Sciatic nerve (tissue), 2 donors: Measurements from ENCODE around the gene RHEBL1. TPM values are rescaled to one million over a fixed set of nuclear protein-coding genes. Genes with fewer than 3 reads are reported as not detected.

Source experiments
- ATAC-seq: fragments of 200-7000 bp; cut with Tn5 transposase; one replicate; pipeline ENCODE4 v1.9.1; 2020; ENCODE audit warnings: mild to moderate bottlenecking, moderate library complexity
- DNase-seq: peaks from one replicate; pipeline ENCODE4 v3.0.0-alpha.2; 2020; ENCODE audit warnings: low spot score
- intact Hi-C: fragments of 100-400 bp; cut with DNase I; formaldehyde crosslinking; loops from one replicate; pipeline ENCODE4 v1.14.2; 2022
- total RNA-seq: library from RNA; stranded (reverse); fragmentation: NEBNext Ultra II Directional; extraction: Animal tissue kit (Norgen Biotek cat#: 25700); gene quantifications from one replicate; pipeline ENCODE4 v1.2.1, GENCODE V29; 2021
- donor health status: DM: no; HTN: no; CAD: no.
- donor health status: DM: no; HTN: no; CAD: no.

The RHEBL1 gene
- total RNA-seq, 1 donor from 2014 or later = 2.7 TPM

DNA sequence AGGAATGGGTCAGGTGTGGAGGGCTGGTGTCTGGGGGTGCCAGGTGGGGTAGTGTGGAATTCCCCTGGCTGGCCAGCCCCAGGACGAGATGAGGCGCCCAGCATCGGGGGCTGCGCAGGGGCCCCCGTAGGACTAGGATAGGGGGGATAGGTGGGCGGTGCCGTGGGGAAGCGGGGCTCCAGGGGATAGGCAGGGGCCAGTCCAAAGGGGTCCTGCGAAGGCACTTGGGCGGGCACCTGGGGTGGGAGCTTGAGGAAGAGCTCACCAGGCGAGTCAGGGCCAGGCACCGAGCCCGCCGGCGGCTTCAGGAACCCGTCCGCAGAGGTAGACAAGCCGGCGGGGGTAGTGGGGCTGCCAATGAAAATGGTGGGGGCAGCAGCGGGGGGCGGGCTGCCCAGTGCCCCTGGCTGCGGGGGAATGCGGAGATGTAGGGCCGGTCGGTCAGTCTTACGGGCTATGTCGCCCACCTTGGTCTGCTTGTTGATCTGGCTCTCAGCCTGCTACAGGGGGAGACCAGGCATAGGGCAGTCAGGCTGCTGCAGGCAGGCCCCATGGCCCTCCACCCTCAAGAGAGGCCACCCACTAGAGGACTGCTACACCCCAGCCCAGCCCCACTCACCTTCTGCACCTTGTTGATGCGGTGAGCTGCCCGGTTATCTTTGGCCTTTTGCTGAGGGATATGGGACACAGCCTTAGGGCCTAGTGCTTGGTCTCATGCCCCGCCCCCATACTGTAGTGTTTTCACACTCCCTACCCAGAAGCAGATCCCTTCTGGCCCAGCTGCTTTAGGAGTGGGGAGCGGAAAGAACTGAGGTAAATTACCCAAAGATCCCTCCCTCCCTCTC is 28.5 kb downstream of the RHEBL1 start:
- DNase-seq (no peak), ATAC-seq (no peak)
- intact Hi-C loops = no loop called here

DNA sequence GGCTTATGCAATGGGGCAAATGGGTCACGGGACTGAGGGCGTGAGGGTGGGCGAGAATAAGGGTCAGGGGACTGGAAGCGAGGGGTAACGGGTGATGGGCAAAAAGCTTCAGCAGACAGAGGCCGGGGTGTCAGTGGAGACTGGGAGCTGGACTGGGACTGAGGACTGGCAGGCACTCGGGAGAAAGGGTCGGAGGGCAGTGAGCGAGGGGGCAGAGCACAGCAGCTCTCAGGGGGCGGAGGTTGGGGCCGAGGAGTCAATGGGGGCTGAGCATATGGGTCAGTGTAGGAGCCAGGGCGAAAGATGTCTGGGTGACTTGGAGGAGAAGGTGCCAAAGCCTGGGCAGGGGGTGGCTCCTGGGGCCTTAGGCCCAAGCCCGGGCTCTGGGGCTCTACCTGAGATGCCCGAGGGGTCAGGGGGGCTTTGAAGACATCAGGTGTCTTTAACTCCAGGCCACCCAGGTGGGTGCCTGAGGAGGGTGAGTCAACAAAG is 29.4 kb downstream of the RHEBL1 start:
- DNase-seq (no peak), ATAC-seq (no peak)
- intact Hi-C loops = no loop called here

DNA sequence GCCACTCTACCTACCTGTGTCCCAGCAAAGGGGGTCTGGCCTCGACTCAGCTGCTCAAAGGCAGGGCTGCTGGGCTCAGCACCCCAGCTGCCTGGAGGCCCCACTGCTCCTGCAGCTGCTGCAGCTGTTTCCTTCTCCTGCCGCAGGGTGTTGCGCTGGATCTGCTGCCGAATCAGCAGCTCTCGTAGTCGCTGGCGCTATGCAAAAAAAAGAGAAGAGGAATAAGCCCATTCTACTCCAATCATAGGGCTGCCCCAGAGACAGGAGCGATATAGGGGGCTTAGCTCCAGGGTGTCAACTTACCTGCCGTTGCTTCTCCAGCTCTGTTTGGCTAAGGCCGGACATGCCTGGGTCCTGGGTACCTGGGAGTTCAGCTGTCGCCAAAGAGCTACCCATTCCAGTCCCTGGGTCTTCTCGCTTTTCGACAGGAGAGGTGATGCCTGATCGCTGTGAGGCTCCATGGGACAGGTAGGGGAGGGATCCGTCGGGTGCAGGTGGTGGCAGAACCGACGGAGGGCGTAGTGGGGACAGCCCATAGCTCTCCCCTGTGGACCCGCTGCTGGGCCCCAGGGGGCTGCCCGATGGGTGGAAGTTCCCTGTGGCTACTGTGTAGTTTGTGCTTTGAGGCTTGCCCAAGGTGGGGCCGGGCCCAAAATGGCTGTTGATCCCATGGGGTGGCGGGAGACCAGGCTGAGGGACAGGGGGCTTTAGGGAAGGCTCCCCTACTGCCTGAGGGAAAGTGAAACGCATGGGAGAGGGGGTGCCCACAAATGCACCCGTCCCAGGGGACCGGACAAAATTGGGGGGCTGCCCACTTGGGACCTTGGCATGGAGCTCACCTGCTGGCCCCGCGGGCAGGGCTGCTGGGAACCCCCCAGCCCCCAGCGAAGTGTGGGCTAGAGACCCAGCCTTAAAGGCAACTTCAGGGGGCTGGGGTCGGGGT is 30.1 kb downstream of the RHEBL1 start:
- DNase-seq (no peak), ATAC-seq (no peak)
- intact Hi-C loops = no loop called here

DNA sequence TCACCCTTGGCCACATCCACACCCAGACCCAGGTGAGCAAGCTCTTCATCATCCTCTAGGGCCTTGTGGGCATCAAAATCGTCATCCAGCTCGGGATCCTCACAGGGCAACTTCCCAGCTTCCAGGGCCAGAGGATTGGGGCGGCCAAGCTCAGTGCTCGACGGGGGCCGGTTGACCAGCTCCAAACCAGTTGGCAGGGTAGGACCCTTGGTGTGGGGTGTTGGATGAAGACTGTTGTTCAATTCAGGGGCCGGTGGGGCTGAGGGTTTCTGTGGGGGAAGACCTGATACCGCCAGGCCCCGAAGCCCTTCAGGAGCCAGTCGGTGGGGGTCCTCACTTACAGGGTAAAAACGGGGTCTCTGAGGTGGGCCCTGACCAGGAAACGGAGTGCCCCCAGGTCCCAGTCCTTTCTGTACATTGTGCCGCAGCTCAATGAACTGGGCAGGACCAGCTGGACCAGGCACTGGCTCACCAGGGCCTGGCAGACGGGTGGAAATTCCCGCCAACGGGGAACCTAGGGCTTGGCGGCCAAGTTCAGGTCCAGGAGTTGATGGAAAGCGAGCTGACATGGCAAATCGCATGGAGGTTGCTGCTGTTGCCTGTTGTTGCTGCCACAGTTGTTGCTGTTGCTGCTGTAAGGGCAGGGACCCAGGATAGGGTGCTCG is 31.4 kb downstream of the RHEBL1 start:
- ATAC-seq = no peak
- DNase-seq = no peak
- intact Hi-C loops = no loop called here

DNA sequence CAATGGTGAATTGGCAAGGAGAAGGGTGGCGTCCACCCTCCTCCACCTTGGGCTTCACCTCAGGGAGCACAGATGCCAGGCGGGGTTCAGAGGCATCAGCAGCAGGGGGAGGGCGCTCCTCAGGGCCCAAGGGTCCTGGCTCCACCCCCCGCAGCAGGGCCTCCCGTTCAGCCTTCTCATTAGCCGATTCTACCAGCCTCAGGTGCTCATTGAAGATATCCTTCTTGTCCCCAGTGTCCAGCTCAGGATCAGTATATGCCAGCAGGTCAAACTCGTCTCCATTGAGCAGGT is 31.9 kb downstream of the RHEBL1 start:
- DNase-seq = no peak
- no peak for ATAC-seq
- intact Hi-C loops = no loop called here

DNA sequence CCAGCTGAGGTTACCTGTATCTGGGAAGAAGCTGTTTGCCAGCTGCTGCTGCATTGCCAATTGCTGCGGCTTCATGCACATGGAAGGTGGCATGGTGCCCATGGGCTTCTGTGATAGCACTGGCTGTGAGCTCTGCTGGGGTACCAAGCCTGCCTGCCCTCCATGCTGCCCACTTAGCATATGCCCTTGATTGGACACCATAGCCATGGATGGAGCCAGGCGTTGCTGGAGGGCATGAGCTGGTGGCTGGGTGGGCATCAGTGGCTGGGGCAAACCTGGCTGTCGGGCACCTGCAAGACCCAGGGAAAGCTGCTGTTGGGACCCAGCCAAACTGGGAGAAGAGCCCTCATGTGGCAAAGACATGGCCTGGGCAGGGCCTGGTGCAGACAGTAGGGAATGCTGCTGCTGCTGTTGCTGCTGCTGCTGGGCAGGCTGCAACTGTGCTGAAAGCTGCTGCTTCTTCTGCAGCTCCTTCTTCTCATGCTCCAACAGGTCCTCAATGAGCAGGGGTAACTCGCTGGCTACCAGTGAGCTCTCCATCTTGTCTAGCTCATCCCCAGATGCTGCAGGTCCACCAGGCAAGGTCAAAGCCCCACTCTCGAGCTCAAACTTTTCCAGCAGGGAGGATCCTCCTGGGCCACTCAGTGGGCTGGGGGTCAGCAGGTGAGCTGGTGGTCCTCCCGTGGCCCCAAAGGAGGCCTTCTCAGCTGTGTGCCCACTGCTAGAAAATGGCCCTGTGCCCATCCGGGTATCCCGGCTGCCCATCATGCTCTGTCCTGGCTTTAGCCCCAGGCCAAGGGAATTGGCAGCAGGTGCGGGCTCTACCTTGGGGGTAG is 32.5 kb downstream of the RHEBL1 start:
- DNase-seq (no peak), ATAC-seq (no peak)
- intact Hi-C loops = no loop called here

DNA sequence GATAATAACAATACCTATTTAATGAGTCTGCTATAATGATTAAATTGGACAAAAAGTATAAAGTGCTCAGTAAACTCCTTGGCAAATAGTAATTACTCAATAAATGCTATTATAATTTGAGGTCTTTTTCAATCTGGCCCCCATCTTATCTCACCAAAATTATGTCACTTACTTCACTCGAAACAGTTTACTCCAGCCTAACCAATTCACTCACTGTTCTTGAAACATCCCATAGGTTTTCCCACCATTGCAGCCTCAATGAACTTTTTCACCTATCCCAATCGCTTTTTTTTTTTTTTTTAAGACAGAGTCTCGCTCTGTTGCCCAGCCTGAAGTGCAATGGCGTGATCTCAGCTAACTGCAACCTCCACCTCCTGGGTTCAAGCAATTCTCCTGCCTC is 33.8 kb downstream of the RHEBL1 start:
- intact Hi-C loops = no loop called here
- DNase-seq (no peak), ATAC-seq (no peak)

DNA sequence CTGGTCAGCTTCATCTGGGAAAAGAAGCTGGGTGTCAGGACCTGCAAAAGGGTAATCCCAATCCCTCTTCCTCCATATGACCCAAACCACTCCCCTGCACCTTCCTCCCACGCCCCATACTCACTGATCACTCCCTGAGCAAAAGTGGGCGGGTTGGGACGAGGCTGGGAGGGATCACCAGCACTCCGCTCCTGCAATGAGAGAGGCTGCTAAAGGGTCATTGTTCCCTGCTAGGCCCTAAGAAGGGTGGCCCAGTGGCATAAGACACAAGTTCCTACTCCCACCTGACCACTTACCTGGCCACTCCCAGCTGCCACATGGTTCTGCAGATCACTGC is 35.5 kb downstream of the RHEBL1 start:
- DNase-seq = no peak
- no peak for ATAC-seq
- intact Hi-C loops = no loop called here

DNA sequence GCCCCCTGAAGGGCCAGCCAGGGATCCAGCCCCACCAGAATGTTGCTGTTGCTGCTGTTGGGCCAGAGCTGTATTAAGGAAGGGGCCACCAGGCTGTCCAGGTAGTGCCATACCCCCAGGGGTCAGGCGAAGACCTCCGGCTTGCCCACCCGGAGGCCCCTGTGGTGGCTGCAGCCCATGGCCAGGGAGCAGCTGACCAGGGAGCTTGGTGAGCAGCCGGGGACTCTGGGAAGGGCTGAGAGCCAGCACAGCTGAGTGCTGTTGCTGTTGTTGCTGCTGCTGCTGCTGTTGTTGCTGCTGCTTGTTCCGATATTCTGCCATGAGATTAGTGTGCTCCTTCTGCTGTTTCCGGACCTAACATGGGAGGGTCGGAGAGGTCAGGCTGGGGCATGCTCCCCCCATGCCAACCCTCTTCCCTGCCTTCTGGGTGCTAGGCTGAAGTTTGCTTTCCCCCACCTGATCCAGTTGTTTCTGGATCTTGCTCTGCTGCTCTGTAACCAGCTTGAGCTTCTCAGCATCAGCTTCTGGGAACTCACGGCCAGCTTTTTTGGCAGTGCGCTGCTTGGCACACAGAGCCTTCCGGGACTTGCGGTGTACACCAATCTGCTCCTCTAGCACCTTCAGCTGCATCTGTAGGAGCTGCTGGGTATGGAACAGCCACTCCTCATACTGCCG is 36.0 kb downstream of the RHEBL1 start:
- intact Hi-C loops = no loop called here
- DNase-seq (peak; percentile 47), ATAC-seq (no peak)

DNA sequence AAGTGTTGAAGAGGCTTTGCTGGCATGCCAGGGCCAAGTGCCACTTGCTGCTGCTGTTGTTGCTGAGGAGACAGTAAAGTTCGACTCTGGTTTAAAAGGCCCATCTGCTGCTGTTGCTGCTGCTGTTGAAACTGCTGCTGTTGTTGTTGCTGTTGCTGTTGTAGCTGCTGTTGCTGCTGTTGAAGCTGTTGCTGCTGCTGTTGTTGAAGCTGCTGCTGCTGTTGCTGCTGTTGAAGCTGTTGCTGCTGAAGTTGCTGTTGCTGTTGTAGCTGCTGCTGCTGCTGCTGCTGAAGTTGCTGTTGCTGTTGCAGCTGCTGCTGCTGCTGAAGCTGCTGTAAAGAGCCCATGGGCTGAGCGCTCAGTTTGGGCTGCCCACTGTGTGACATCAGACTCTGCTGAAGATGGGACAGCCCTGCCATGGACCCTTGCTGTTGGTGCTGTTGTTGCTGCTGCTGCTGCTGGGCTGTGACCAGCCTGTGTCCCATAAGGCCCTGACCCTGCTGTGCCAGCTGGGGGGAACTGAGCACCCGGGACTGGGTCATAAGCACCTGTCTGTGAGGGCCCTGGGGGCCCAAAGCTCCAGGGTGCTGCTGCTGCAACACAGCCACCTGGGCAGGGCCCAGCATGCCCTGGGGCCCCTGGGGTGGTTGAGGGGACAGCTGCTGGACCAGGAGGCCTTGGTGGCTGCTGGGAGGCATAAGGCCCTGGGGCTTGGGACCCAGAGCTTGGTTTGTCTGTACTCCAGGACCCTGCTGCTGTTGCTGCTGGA is 36.9 kb downstream of the RHEBL1 start:
- peak; percentile 41 for DNase-seq
- intact Hi-C loops = no loop called here
- ATAC-seq = no peak

DNA sequence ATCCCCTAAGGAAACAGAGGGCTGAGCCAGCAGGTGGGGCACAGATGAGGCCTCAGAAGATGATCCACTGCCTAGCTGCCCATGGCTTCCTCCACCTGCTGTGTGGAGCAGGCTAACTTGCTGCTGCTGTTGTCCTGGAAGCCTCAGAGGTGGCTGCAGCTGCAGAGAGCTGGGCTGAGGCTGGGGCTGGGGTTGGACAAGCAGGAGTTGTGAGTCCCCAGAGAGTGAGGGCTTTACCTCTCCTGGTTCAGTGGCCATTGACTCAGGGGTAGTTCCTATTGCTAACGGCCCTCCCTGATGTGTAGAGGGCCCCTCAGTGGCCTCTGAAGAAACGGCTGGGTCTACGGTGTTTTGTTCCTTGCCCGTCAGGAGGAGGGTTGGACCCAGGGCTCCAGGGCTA is 37.5 kb downstream of the RHEBL1 start:
- intact Hi-C loops = no loop called here
- ATAC-seq = no peak
- DNase-seq = peak; percentile 34

DNA sequence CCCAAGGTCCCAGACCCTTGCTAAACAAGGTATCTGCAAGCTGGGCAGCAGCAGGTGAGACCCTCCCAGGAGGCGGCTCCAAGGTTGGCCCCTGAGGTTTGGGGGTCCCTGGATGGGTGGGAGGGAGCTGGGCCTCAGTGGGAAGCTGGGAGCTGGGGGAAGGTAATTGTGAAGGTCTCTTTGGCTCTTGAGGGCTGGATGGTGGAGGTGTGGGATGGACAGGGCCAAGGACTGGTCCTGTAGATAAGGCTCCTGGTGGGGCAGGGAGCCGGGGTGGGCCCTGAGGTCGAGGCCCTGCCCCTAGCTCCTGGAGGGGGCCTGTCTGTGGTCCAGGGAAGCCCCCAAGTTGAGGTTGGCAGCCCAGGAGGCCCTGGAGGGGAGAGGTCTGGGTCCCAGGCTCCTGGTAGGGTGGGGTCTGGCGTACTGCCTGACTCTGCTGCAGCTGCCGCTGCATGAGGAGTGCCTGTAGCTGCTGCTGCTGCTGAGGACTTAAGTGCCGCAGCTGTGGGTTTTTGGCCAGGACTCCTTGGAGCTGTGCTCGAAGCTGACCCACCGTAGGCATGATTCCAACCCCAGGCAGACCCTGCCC is 38.1 kb downstream of the RHEBL1 start:
- ATAC-seq (no peak), DNase-seq (no peak)
- intact Hi-C loops = no loop called here

DNA sequence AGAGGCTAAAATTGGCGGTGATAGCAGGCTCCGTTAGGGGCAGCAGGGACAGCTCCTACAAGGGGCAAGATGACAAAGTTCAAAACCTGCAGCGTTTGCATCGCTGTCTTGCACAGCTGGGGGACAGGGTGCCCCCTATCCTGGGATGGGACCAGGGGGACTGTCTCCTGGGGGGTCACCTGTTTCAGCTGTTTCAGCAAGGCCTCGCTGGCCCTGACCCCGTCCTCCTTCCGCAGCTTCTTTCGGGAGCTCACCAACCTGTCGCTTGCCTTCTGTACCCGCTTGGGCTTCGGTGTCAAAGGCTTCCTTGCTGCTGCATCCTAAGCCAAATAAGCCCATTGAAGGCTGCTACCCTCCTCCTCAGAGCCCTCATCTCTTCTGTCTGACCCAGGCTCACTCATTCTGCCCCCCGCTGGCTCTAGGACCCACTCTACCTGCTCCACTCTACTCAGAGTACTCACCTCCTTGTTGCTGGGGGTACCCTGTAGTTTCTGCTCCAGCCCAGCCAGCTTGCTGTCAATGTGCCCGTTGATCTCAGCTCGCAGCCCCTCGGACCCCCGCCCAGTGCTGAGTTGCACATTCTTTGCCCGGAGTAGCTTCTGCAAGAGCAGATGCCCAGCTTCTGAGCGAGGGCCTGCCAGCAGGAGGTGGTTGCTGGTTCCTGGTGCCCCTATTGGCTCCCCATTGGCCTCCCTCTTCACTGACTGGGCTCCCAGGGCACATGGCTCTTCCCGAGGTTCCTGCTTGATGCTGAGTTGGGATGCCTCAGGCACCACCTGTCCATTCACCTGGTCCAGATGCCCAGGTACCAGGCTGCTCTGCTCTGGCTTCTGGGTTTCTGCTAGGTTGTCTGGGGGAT is 38.8 kb downstream of the RHEBL1 start:
- DNase-seq (no peak), ATAC-seq (no peak)
- intact Hi-C loops = no loop called here

DNA sequence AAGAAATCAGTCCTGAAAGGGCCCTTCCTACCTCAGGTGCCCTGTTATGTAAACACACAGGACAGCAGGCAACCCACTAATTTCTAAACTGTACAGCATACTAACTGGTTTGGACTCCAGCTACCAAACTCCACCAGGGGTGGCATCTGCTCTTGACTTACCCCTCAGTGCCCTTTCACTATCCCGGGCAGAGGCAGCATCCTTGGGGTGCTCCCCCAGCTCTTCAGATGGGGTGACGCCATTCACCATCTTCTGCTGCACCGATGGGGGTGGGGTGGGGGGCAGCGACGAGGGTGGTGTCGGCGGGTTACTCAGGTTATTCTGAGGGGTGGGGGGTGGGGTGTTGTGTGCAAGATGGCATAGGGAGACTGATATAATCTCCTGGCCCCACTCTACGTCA is 39.7 kb downstream of the RHEBL1 start:
- DNase-seq = no peak
- intact Hi-C loops = no loop called here

DNA sequence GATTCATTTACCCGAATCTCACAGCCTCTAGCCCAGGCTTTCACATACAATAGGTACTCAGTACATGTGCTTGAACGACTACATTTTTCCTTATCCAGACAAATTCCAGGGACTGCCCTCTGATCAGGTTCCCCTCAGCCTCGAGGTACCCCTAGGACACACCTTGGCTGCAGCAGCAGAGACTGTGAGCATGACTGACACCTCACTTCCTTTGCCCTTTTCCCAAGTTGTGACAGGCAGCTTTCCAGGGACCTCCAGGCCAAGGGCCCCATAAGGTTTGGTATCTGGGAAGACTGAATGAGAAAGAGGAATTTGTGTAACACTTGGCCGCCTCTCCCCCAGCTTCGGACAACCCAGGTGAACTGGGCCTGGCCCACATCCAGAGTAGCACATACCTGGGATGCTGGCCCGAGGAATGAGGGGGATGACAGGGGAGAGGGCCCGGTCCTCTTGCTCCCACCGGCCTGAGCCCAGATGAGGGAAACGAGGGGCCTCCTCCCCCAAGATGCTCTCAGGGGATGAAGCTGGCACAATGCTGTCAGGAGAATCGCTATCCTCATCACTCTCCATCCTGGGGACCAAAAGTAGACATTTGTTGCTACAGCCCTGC is 41.0 kb downstream of the RHEBL1 start:
- intact Hi-C loops = no loop called here
- ATAC-seq = no peak
- peak; percentile 60 for DNase-seq

More for the DNA sequence above, 39.7 kb downstream of the RHEBL1 start:
- no peak for ATAC-seq
